ENCODE data around the gene ZBTB4.

- TF ChIP-seq CTCF (IDR thresholded peaks at IDR 0.05; ENCODE audit: borderline replicate concordance, extremely low read depth, low read length, poor library complexity, severe bottlenecking) (no peak), EZH2 (IDR thresholded peaks at IDR 0.05; ENCODE audit: borderline replicate concordance, low read depth, low read length, severe bottlenecking) (no peak)
These were observed 1.8 kb downstream of the ZBTB4 start for GRCh38 chr17:7477392-7478275.
